ENCODE measurements around the gene FBXO31.

DNA sequence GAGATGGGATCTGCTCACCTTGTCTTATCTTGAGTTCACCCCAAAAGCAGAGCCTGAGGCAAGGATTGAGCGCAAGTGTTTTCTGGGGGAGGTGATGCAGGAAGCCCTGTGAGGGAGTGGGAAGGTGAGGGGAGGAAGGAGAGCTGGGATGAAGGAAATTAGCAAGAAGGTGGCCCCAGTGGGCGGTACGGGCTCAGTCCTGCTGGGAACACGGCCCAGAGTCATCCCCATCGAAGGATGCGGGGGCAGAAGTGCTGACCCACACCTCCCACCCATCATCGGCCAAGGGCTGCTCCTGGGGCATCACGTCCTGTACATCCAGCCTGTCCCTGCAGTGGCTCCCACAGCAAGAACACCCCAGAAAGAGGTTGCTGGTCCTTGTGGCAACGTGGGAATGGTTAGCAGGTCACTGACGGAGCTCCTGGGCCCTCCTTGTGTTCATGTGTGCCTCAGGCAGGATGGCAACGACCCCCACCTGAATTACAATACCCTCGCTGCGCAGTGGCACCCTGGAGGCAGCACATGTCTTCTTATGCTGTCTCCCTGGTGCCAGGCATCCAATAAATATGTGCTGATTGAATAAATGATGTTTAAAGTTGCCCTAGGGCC lies 84.6 kb downstream of the FBXO31 start:
- TF ChIP-seq, protein P1, sequence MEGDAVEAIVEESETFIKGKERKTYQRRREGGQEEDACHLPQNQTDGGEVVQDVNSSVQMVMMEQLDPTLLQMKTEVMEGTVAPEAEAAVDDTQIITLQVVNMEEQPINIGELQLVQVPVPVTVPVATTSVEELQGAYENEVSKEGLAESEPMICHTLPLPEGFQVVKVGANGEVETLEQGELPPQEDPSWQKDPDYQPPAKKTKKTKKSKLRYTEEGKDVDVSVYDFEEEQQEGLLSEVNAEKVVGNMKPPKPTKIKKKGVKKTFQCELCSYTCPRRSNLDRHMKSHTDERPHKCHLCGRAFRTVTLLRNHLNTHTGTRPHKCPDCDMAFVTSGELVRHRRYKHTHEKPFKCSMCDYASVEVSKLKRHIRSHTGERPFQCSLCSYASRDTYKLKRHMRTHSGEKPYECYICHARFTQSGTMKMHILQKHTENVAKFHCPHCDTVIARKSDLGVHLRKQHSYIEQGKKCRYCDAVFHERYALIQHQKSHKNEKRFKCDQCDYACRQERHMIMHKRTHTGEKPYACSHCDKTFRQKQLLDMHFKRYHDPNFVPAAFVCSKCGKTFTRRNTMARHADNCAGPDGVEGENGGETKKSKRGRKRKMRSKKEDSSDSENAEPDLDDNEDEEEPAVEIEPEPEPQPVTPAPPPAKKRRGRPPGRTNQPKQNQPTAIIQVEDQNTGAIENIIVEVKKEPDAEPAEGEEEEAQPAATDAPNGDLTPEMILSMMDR (IDR thresholded peaks at IDR 0.05; ENCODE audit: low read length): no peak
- TF ChIP-seq EZH2 (IDR thresholded peaks at IDR 0.05; ENCODE audit: borderline replicate concordance, low read length): no peak
